Neural progenitor cell (in vitro differentiated cells): ENCODE data around the gene VMP1.

Experiments used
- EZH2 ChIP-seq: fragments of 200-600 bp; sonication (generic); IDR thresholded peaks from 2 replicates; pipeline ENCODE4 v1.6.1; 2017; ENCODE audit warnings: antibody characterized with exemption, mild to moderate bottlenecking, moderate library complexity
- EZH2phosphoT487 ChIP-seq: fragments of 200-600 bp; sonication (generic); IDR thresholded peaks from 2 replicates; pipeline ENCODE4 v1.6.1; 2017; ENCODE audit warnings: antibody characterized with exemption
- TF ChIP-seq, protein P1 (sequence below): fragments of 200-600 bp; sonication (generic); IDR thresholded peaks from 2 replicates; pipeline ENCODE4 v1.5.1; 2017; ENCODE audit warnings: antibody characterized with exemption, mild to moderate bottlenecking

DNA sequence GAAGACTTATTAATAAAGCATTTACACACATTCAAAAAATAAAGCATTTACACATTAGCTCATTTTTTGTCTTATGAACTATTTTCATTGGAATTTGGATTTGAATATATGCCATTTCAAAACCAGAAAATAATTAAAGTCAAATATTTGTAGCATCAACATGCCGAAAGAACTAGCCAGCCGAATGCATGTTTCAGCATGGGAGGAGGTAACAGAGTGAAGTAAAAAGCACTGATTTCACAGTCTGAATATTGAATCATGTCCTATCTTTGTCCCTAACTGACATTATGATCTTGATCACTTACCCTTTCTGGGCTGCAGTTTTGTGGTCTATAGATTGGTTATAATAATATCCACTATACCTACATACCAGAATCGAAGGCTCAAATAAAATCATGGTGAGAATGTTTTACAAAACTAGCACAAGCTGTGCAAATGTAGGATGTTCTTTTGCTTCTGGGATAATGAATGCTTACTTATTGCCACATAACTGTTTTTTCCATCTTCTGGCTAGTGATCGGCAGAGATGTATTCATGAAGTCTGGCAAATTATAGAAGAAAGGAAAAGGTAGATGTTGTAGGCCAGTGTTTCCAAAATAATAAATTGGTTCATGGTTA, 100.5 kb downstream of the VMP1 start:
- TF ChIP-seq, protein P1, sequence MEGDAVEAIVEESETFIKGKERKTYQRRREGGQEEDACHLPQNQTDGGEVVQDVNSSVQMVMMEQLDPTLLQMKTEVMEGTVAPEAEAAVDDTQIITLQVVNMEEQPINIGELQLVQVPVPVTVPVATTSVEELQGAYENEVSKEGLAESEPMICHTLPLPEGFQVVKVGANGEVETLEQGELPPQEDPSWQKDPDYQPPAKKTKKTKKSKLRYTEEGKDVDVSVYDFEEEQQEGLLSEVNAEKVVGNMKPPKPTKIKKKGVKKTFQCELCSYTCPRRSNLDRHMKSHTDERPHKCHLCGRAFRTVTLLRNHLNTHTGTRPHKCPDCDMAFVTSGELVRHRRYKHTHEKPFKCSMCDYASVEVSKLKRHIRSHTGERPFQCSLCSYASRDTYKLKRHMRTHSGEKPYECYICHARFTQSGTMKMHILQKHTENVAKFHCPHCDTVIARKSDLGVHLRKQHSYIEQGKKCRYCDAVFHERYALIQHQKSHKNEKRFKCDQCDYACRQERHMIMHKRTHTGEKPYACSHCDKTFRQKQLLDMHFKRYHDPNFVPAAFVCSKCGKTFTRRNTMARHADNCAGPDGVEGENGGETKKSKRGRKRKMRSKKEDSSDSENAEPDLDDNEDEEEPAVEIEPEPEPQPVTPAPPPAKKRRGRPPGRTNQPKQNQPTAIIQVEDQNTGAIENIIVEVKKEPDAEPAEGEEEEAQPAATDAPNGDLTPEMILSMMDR: no peak
- no peak for TF ChIP-seq EZH2
- TF ChIP-seq EZH2phosphoT487: no peak
